ENCODE measurements around the gene MSANTD1. TPM values are rescaled to one million over a fixed set of nuclear protein-coding genes. Genes with fewer than 3 reads are reported as not detected.

The MSANTD1 gene
- total RNA-seq, 1 experiment from 2014 or later: 0.77 TPM

GRCh38 chr4:3262208-3263052 is 13.5 kb downstream of the MSANTD1 start:
- Histone ChIP-seq H3K27me3 (ENCODE audit: low read length) (no peaks in the 10 kb centered on the region), H3K79me2 (ENCODE audit: low read length) (no peaks in the 10 kb centered on the region), H3K4me1 (ENCODE audit: insufficient read depth, low read length) (peaks cover 11% of the 10 kb centered on the region), H3K9me3 (ENCODE audit: low read length) (no peaks in the 10 kb centered on the region), H3K27ac (ENCODE audit: low read length) (no peak overlapping the region), H3K36me3 (ENCODE audit: low read depth, low read length) (no peaks in the 10 kb centered on the region), H3K9ac (ENCODE audit: low read length) (no peak overlapping the region), H3K9me2 (replicated peaks; ENCODE audit: low read length) (no peaks in the 10 kb centered on the region), H4K20me1 (ENCODE audit: low read length) (no peaks in the 10 kb centered on the region), H2AFZ (ENCODE audit: low read length) (no peak overlapping the region), H3K4me3 (ENCODE audit: low read length) (no peak overlapping the region), H3K4me2 (ENCODE audit: low read length) (no peak overlapping the region), H3F3A (ENCODE audit: low read length, unreplicated experiment) (no peaks in the 10 kb centered on the region)
- ChIA-PET POLR2A (ENCODE audit: unreplicated experiment) (no interaction called here), CTCF (no interaction called here)
- TF ChIP-seq EZH2phosphoT487 (IDR thresholded peaks at IDR 0.05; ENCODE audit: borderline replicate concordance, low read length) (no peak), EZH2 (IDR thresholded peaks at IDR 0.05; ENCODE audit: low read length, unreplicated experiment) (no peak), CTCF (conservative IDR thresholded peaks at IDR 0.05; ENCODE audit: low read depth, low read length) (no peak)
- ATAC-seq (no peak), DNase-seq (no peak)
- intact Hi-C loops (cut with micrococcal nuclease): no loop called here
- BruUV-seq (replicated peaks): no TSS peak

- ATAC-seq: no peak
- Histone ChIP-seq H3K4me2 (ENCODE audit: low read length) (no peak overlapping the region), H3K36me3 (ENCODE audit: low read depth, low read length) (no peaks in the 10 kb centered on the region), H3K27ac (ENCODE audit: low read length) (no peak overlapping the region), H3K9me3 (ENCODE audit: low read length) (no peaks in the 10 kb centered on the region), H4K20me1 (ENCODE audit: low read length) (no peaks in the 10 kb centered on the region), H3K4me3 (ENCODE audit: low read length) (no peak overlapping the region), H3F3A (ENCODE audit: low read length, unreplicated experiment) (no peaks in the 10 kb centered on the region), H3K79me2 (ENCODE audit: low read length) (no peaks in the 10 kb centered on the region), H2AFZ (ENCODE audit: low read length) (no peak overlapping the region), H3K4me1 (ENCODE audit: insufficient read depth, low read length) (peaks cover 3% of the 10 kb centered on the region; the same call in 1 of the 2 replicates), H3K9me2 (replicated peaks; ENCODE audit: low read length) (no peaks in the 10 kb centered on the region), H3K27me3 (ENCODE audit: low read length) (no peaks in the 10 kb centered on the region), H3K9ac (ENCODE audit: low read length) (no peak overlapping the region)
- DNase-seq: no peak
- intact Hi-C loops (cut with micrococcal nuclease): no loop called here
- BruUV-seq (replicated peaks): no TSS peak
- ChIA-PET POLR2A (ENCODE audit: unreplicated experiment) (no interaction called here), CTCF (no interaction called here)
- no peak for TF ChIP-seq CTCF (conservative IDR thresholded peaks at IDR 0.05; ENCODE audit: low read depth, low read length)
- no peak for TF ChIP-seq EZH2phosphoT487 (IDR thresholded peaks at IDR 0.05; ENCODE audit: borderline replicate concordance, low read length)
- no peak for TF ChIP-seq EZH2 (IDR thresholded peaks at IDR 0.05; ENCODE audit: low read length, unreplicated experiment)
Measured at GRCh38 chr4:3263053-3263875, 14.3 kb downstream of the MSANTD1 start.

GRCh38 chr4:3263876-3264193 is 14.9 kb downstream of the MSANTD1 start:
- ChIA-PET CTCF (no interaction called here), POLR2A (ENCODE audit: unreplicated experiment) (no interaction called here)
- no peak overlapping the region for H3K27ac ChIP-seq (ENCODE audit: low read length)
- H3K79me2 ChIP-seq (ENCODE audit: low read length): no peaks in the 10 kb centered on the region
- H3K4me2 ChIP-seq (ENCODE audit: low read length): no peak overlapping the region
- no peak overlapping the region for H3K9ac ChIP-seq (ENCODE audit: low read length)
- H3K9me3 ChIP-seq (ENCODE audit: low read length): no peaks in the 10 kb centered on the region
- DNase-seq (no peak), ATAC-seq (no peak)
- TF ChIP-seq EZH2 (IDR thresholded peaks at IDR 0.05; ENCODE audit: low read length, unreplicated experiment): no peak
- no peak for TF ChIP-seq EZH2phosphoT487 (IDR thresholded peaks at IDR 0.05; ENCODE audit: borderline replicate concordance, low read length)
- TF ChIP-seq CTCF (conservative IDR thresholded peaks at IDR 0.05; ENCODE audit: low read depth, low read length): no peak
- no peaks in the 10 kb centered on the region for H4K20me1 ChIP-seq (ENCODE audit: low read length)
- H3K36me3 ChIP-seq (ENCODE audit: low read depth, low read length): no peaks in the 10 kb centered on the region
- no peak overlapping the region for H3K4me3 ChIP-seq (ENCODE audit: low read length)
- intact Hi-C loops (cut with micrococcal nuclease): no loop called here
- H2AFZ ChIP-seq (ENCODE audit: low read length): no peak overlapping the region
- BruUV-seq (replicated peaks): no TSS peak
- no peaks in the 10 kb centered on the region for H3K27me3 ChIP-seq (ENCODE audit: low read length)
- H3K4me1 ChIP-seq (ENCODE audit: insufficient read depth, low read length): no peaks in the 10 kb centered on the region
- no peaks in the 10 kb centered on the region for H3K9me2 ChIP-seq (replicated peaks; ENCODE audit: low read length)
- H3F3A ChIP-seq (ENCODE audit: low read length, unreplicated experiment): no peaks in the 10 kb centered on the region

All from PC-3 (cell line).